ENCODE measurements around the gene TNFRSF19. TPM values are rescaled to one million over a fixed set of nuclear protein-coding genes. Genes with fewer than 3 reads are reported as not detected.

TNFRSF19 gene
- total RNA-seq, 4 donors from 2014 or later: 5.2 to 9.5 (median 7.2) TPM

DNA sequence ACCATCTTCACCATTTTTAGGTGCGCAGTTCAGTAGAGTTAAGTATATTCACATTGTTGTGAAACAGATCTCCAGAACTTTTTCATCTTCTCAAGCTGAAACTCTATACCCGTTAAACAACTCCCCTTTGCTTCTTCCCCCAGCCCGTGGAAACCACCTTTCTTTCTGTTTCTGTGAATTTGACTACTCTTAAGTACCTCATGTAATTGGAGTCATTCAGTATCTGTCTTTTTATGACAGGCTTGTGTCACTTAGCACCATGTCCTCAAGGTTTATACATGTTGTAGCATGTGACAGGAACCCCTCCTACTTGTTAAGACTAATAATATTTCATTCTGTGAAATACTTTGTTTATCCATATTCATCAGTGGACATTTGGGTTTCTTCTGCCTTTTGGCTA lies 52.8 kb downstream of the TNFRSF19 start:
- Histone ChIP-seq H3K4me1 (peaks cover 0 to 9% (median 0%) of the 10 kb centered on the region in 3 donors), H3K4me3 (no peak overlapping the region), H3K36me3 (peaks cover 0 to 25% (median 0%) of the 10 kb centered on the region in 3 donors), H3K27me3 (no peaks in the 10 kb centered on the region), H3K9me3 (no peaks in the 10 kb centered on the region), H3K27ac (no peak overlapping the region)
- 83 to 87% methylated on average over 3 of the region's 3 CpGs for WGBS, 2 donors
- intact Hi-C loops (cut with DNase I): no loop called here
- no peak for DNase-seq
- TF ChIP-seq CTCF (IDR thresholded peaks at IDR 0.05) (no peak), POLR2A (IDR thresholded peaks at IDR 0.05) (no peak)

DNA sequence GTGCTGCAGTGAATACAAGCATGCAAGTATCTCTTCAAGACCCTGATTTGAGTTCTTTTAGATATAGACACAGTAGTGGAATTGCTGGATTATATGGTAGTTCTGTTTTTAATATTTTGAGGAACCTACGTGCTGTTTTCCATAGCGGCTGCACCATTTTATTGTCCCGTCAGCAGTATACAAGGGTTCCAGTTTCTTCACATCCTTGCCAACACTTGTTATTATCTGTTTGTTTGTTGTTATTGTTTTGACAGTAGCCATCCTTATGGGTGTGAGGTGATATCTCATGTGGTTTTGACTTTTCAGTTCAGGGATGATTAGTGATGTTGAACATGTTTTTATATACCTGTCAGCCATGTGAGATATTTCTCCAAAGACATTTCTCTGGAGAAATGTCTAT lies 53.2 kb downstream of the TNFRSF19 start:
- no peaks in the 10 kb centered on the region for H3K9me3 ChIP-seq
- H3K4me3 ChIP-seq: no peak overlapping the region
- intact Hi-C loops (cut with DNase I): no loop called here
- peaks cover 0 to 25% (median 0%) of the 10 kb centered on the region in 3 donors for H3K36me3 ChIP-seq
- DNase-seq: no peak
- TF ChIP-seq CTCF (IDR thresholded peaks at IDR 0.05): no peak
- TF ChIP-seq POLR2A (IDR thresholded peaks at IDR 0.05): no peak
- WGBS, 2 donors: 97 to 98% methylated on average over 3 of the region's 3 CpGs
- no peaks in the 10 kb centered on the region for H3K27me3 ChIP-seq
- peaks cover 0 to 13% (median 0%) of the 10 kb centered on the region in 3 donors for H3K4me1 ChIP-seq
- no peak overlapping the region for H3K27ac ChIP-seq

GRCh38 chr13:23626700-23627099 lies 56.5 kb downstream of the TNFRSF19 start:
- TF ChIP-seq CTCF (IDR thresholded peaks at IDR 0.05): no peak
- no peak for TF ChIP-seq POLR2A (IDR thresholded peaks at IDR 0.05)
- Histone ChIP-seq H3K27me3 (no peaks in the 10 kb centered on the region), H3K4me1 (peaks cover 0 to 34% (median 9%) of the 10 kb centered on the region in 3 donors), H3K9me3 (no peaks in the 10 kb centered on the region), H3K36me3 (peaks cover 0 to 20% (median 0%) of the 10 kb centered on the region in 3 donors), H3K4me3 (no peak overlapping the region), H3K27ac (peak overlapping the region in 3 of 4 donors; percentile 68 to 73 (median 68))
- WGBS, 2 donors: 83 to 85% methylated on average over 8 of the region's 8 CpGs
- no peak for DNase-seq
- intact Hi-C loops (cut with DNase I): no loop called here

DNA sequence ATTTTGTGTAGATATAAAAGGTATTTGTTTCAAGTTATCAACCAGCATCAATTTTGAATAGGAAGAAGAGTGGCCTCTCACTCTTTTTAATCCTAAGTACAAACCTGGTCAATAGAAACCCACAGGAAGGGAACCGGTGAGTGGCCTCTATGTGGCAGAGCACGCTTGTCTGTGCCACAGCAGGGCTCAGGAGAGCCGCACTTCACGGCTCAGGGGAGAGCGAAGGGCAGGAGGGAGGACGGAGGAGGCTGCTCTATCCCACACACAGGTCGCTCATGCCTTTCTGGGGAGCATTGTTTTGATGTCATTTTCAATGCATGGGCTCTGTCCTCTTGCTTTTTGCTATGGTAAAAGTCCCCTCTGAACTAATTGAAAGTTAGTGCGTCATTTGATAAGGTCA lies 57.2 kb downstream of the TNFRSF19 start:
- Histone ChIP-seq H3K4me3 (no peak overlapping the region), H3K9me3 (no peaks in the 10 kb centered on the region), H3K36me3 (peaks cover 0 to 20% (median 0%) of the 10 kb centered on the region in 3 donors), H3K27me3 (no peaks in the 10 kb centered on the region), H3K4me1 (peaks cover 0 to 40% (median 9%) of the 10 kb centered on the region in 3 donors), H3K27ac (peak overlapping the region in 3 of 4 donors; percentile 11 to 68 (median 68))
- TF ChIP-seq CTCF (IDR thresholded peaks at IDR 0.05) (no peak), POLR2A (IDR thresholded peaks at IDR 0.05) (no peak)
- no peak for DNase-seq
- WGBS, 2 donors: 91 to 93% methylated on average over 7 to 8 of the region's 8 CpGs
- intact Hi-C loops (cut with DNase I): no loop called here

DNA sequence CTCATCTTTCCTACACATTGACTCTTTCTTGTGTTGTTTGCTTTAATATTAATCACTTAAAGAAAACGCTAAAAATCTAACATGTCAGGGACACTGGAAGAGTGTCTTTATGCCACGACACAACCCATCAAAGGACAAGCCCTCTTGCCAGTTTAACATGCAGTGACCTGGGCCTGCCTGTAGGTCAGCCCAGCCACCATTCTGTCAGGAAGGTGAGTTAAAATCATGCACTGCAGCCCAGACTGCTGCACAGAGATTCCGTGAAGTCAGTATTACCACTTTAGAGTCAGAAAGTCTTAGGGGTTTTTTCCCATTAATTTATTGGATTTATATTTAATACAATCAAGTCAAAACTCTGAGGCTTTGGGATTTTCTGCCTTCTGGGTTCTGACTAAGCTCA lies 58.0 kb downstream of the TNFRSF19 start:
- WGBS, 2 donors: 60 to 69% methylated on average over 3 of the region's 3 CpGs
- Histone ChIP-seq H3K27me3 (no peaks in the 10 kb centered on the region), H3K36me3 (peaks cover 0 to 20% (median 0%) of the 10 kb centered on the region in 3 donors), H3K27ac (peak overlapping the region in 1 of 4 donors; percentile 14), H3K9me3 (no peaks in the 10 kb centered on the region), H3K4me3 (no peak overlapping the region), H3K4me1 (peaks cover 0 to 41% (median 9%) of the 10 kb centered on the region in 3 donors)
- TF ChIP-seq POLR2A (IDR thresholded peaks at IDR 0.05) (no peak), CTCF (IDR thresholded peaks at IDR 0.05) (peak in 1 of 6 experiments; percentile 8)
- intact Hi-C loops (cut with DNase I): no loop called here
- DNase-seq: no peak
